K562 (cell line): ENCODE measurements around the gene CUEDC2. TPM values are rescaled to one million over a fixed set of nuclear protein-coding genes. Genes with fewer than 3 reads are reported as not detected.
A peak's percentile ranks its signal among the peaks of the same experiment; 100 is the strongest.

Experiments used
- ARID1B ChIP-seq: fragments of 450-650 bp; IDR thresholded peaks from 2 replicates; pipeline ENCODE4 v1.6.1; 2016; ENCODE audit warnings: antibody characterized with exemption, mild to moderate bottlenecking, inconsistent platforms
- CCAR2 ChIP-seq: fragments of 200-400 bp; formaldehyde crosslinking; IDR thresholded peaks from 2 replicates; pipeline ENCODE4 v1.6.1; 2017; ENCODE audit warnings: mild to moderate bottlenecking, low read depth, low read length
- CREB1 ChIP-seq, 2 experiments: sonication (generic) in 1 of 2; formaldehyde crosslinking in 1 of 2; IDR thresholded peaks; 2 replicates each; pipeline versions ENCODE4 v1.6.1 to v1.8.0; 2012 to 2022; ENCODE audit warnings: inconsistent platforms in 1 of 2, mild to moderate bottlenecking in 1 of 2, missing genetic modification reagents in 1 of 2, moderate library complexity in 1 of 2
- EGR1 ChIP-seq: fragments of 450-650 bp; conservative IDR thresholded peaks from 2 replicates; pipeline ENCODE4 v1.6.1; 2017; ENCODE audit warnings: mild to moderate bottlenecking
- GABPA ChIP-seq: fragments of 200-800 bp; sonication (Bioruptor generic); conservative IDR thresholded peaks from 2 replicates; pipeline ENCODE4 v1.6.1; 2016; ENCODE audit warnings: low read depth, missing genetic modification characterization, missing compliant biosample characterization
- HMGN3 ChIP-seq: IDR thresholded peaks from 2 replicates; pipeline ENCODE4 v1.6.1; 2011; ENCODE audit warnings: borderline replicate concordance, low read depth, mild to moderate bottlenecking, mixed read lengths, low read length; ENCODE audit not compliant: insufficient read length; ENCODE audit errors: extremely low read depth
- NCOA6 ChIP-seq: fragments of 450-650 bp; IDR thresholded peaks from 2 replicates; pipeline ENCODE4 v1.6.1; 2017; ENCODE audit warnings: mild to moderate bottlenecking
- NFRKB ChIP-seq: fragments of 450-650 bp; IDR thresholded peaks from 2 replicates; pipeline ENCODE4 v1.6.1; 2016; ENCODE audit warnings: low read depth
- RB1 ChIP-seq: fragments of 450-650 bp; IDR thresholded peaks from 2 replicates; pipeline ENCODE4 v1.6.1; 2017; ENCODE audit warnings: low read depth, mild to moderate bottlenecking
- ZNF780A ChIP-seq: fragments of 250-450 bp; sonication (Bioruptor Pico); IDR thresholded peaks from 2 replicates; pipeline ENCODE4 v1.5.0; 2021; ENCODE audit warnings: mild to moderate bottlenecking
- polyA plus RNA-seq, 8 experiments: library from polyadenylated mRNA; depleted of rRNA in 4 of 8; stranded (reverse) in 5 of 8; unstranded in 3 of 8; fragments of >200 nt; fragmentation: Nextera tagmentation in 2 of 8; fragmentation: Illumina TruSeq in 1 of 8; extraction: Ambion mirVana in 2 of 8; extraction: Trizol in 1 of 8; gene quantifications; 2 replicates each; pipeline versions ENCODE4 v1.2.1 to v1.2.3, GENCODE V29; 2011 to 2014; ENCODE audit warnings: inconsistent platforms in 1 of 8, missing spikeins in 1 of 8
- total RNA-seq, 7 experiments: library from RNA; depleted of rRNA in 6 of 7; stranded (reverse); fragments of >200 nt in 6 of 7; fragmentation: Illumina TruSeq in 2 of 7; extraction: Trizol in 2 of 7; gene quantifications; 2 replicates each; pipeline versions ENCODE4 v1.2.1 to v1.2.3, GENCODE V29; 2011 to 2021; ENCODE audit warnings: low replicate concordance in 1 of 7
- TF ChIP-seq, protein P1 (sequence below): fragments of 250-450 bp; sonication (Bioruptor Pico); IDR thresholded peaks from 2 replicates; pipeline ENCODE4 v1.8.0; 2021; ENCODE audit warnings: moderate library complexity, mild to moderate bottlenecking, inconsistent platforms
- TF ChIP-seq, protein P2 (sequence below): fragments of 250-450 bp; sonication (Bioruptor Pico); IDR thresholded peaks from 2 replicates; pipeline ENCODE4 v1.4.0; 2020
- TF ChIP-seq, protein P3 (sequence below): fragments of 200-800 bp; sonication (Bioruptor generic); IDR thresholded peaks from 2 replicates; pipeline ENCODE4 v1.6.1; 2017; ENCODE audit warnings: missing genetic modification characterization, missing compliant biosample characterization
- TF ChIP-seq, protein P4 (sequence below): fragments of 450-650 bp; formaldehyde crosslinking; IDR thresholded peaks from 2 replicates; pipeline ENCODE4 v1.4.0; 2020; ENCODE audit warnings: mild to moderate bottlenecking, mixed read lengths
- TF ChIP-seq, protein P5 (sequence below): fragments of 450-650 bp; IDR thresholded peaks from 2 replicates; pipeline ENCODE4 v1.6.1; 2018; ENCODE audit not compliant: partially characterized antibody
- TF ChIP-seq, protein P6 (sequence below), 2 experiments: IDR thresholded peaks; 2 replicates each; pipeline ENCODE4 v1.6.1; 2011; ENCODE audit warnings: borderline replicate concordance in 1 of 2, control low read depth in 1 of 2, low read depth in 1 of 2, low read length in 1 of 2, mild to moderate bottlenecking in 1 of 2, mixed read lengths in 1 of 2, moderate library complexity in 1 of 2; ENCODE audit not compliant: insufficient read depth in 1 of 2, insufficient read length in 1 of 2, poor library complexity in 1 of 2, severe bottlenecking in 1 of 2; ENCODE audit errors: extremely low read depth in 1 of 2

The CUEDC2 gene
- total and polyA plus RNA-seq, 9 of the 15 experiments (the other 6 are each of a cell fraction or from before 2014, with no cell fraction given), result 8.5 to 48.9 (median 27.4) TPM

DNA sequence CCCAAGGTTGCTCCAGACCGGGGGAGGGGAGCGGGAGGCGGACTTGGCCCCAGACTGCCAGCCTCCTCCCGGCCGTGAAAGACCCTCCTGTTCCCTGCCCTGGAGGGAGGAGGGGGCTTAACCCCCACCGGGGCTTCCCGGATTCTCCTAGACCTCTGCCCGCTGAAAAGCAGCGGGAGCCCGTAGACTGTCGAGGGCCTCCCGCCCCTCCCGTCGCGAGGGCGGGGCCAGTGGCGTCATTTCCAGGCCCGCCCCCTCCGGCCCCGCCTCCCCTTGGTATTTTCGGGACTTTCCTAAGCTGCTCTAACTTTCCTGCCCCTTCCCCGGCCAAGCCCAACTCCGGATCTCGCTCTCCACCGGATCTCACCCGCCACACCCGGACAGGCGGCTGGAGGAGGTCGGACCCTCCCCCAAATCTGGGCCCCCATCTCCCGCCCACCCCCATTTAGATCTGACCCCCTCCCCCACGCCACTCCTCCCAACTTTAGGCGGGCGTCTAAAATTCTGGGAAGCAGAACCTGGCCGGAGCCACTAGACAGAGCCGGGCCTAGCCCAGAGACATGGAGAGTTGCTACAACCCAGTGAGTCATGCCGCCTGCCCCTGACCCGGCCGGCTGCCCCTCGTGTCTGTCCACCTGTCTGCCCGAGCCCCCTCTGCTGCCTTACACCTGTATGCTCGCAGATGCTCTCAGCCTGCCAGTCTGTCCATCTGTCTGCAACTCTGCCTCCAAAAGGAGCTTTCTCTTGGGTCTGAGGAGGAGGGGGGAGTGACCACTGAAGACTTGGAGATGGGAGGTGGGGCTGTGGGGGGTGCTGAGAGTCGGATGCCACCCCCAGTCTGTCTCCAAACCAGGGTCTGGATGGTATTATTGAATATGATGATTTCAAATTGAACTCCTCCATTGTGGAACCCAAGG, 36.7 kb downstream of the CUEDC2 start, which contains the start of gene NFKB2 (continued):
- TF ChIP-seq RB1 (peak; percentile 45; the same call in 1 of the 2 replicates), CCAR2 (no peak), ARID1B (no peak), CREB1 (IDR thresholded peaks at IDR 0.05) (peak; percentile 83), CREB1 (CRISPR knock-in tag; IDR thresholded peaks at IDR 0.05) (peak; percentile 82), EGR1 (0 out of 2 replicates have a peak, but pooled peaks have one; percentile 16), ZNF780A (CRISPR knock-in tag) (no peak), NCOA6 (peak; percentile 77), NFRKB (no peak), GABPA (tag) (peak; percentile 59; the same call in 1 of the 2 replicates), HMGN3 (peak; percentile 17)
- TF ChIP-seq, protein P1, sequence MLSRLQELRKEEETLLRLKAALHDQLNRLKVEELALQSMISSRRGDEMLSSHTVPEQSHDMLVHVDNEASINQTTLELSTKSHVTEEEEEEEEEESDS (CRISPR knock-in tag), result no peak
- TF ChIP-seq, protein P2, sequence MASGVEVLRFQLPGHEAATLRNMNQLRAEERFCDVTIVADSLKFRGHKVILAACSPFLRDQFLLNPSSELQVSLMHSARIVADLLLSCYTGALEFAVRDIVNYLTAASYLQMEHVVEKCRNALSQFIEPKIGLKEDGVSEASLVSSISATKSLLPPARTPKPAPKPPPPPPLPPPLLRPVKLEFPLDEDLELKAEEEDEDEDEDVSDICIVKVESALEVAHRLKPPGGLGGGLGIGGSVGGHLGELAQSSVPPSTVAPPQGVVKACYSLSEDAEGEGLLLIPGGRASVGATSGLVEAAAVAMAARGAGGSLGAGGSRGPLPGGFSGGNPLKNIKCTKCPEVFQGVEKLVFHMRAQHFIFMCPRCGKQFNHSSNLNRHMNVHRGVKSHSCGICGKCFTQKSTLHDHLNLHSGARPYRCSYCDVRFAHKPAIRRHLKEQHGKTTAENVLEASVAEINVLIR (CRISPR knock-in tag), result peak; percentile 67
- TF ChIP-seq, protein P3, sequence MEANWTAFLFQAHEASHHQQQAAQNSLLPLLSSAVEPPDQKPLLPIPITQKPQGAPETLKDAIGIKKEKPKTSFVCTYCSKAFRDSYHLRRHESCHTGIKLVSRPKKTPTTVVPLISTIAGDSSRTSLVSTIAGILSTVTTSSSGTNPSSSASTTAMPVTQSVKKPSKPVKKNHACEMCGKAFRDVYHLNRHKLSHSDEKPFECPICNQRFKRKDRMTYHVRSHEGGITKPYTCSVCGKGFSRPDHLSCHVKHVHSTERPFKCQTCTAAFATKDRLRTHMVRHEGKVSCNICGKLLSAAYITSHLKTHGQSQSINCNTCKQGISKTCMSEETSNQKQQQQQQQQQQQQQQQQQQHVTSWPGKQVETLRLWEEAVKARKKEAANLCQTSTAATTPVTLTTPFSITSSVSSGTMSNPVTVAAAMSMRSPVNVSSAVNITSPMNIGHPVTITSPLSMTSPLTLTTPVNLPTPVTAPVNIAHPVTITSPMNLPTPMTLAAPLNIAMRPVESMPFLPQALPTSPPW (CRISPR knock-in tag), result peak; percentile 77
- TF ChIP-seq, protein P4, sequence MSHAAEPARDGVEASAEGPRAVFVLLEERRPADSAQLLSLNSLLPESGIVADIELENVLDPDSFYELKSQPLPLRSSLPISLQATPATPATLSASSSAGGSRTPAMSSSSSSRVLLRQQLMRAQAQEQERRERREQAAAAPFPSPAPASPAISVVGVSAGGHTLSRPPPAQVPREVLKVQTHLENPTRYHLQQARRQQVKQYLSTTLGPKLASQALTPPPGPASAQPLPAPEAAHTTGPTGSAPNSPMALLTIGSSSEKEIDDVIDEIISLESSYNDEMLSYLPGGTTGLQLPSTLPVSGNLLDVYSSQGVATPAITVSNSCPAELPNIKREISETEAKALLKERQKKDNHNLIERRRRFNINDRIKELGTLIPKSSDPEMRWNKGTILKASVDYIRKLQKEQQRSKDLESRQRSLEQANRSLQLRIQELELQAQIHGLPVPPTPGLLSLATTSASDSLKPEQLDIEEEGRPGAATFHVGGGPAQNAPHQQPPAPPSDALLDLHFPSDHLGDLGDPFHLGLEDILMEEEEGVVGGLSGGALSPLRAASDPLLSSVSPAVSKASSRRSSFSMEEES (CRISPR knock-in tag), result no peak
- TF ChIP-seq, protein P5, sequence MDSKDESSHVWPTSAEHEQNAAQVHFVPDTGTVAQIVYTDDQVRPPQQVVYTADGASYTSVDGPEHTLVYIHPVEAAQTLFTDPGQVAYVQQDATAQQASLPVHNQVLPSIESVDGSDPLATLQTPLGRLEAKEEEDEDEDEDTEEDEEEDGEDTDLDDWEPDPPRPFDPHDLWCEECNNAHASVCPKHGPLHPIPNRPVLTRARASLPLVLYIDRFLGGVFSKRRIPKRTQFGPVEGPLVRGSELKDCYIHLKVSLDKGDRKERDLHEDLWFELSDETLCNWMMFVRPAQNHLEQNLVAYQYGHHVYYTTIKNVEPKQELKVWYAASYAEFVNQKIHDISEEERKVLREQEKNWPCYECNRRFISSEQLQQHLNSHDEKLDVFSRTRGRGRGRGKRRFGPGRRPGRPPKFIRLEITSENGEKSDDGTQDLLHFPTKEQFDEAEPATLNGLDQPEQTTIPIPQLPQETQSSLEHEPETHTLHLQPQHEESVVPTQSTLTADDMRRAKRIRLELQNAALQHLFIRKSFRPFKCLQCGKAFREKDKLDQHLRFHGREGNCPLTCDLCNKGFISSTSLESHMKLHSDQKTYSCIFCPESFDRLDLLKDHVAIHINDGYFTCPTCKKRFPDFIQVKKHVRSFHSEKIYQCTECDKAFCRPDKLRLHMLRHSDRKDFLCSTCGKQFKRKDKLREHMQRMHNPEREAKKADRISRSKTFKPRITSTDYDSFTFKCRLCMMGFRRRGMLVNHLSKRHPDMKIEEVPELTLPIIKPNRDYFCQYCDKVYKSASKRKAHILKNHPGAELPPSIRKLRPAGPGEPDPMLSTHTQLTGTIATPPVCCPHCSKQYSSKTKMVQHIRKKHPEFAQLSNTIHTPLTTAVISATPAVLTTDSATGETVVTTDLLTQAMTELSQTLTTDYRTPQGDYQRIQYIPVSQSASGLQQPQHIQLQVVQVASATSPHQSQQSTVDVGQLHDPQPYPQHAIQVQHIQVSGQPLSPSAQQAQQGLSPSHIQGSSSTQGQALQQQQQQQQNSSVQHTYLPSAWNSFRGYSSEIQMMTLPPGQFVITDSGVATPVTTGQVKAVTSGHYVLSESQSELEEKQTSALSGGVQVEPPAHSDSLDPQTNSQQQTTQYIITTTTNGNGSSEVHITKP, result peak; percentile 47
- TF ChIP-seq, protein P6, sequence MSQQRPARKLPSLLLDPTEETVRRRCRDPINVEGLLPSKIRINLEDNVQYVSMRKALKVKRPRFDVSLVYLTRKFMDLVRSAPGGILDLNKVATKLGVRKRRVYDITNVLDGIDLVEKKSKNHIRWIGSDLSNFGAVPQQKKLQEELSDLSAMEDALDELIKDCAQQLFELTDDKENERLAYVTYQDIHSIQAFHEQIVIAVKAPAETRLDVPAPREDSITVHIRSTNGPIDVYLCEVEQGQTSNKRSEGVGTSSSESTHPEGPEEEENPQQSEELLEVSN (IDR thresholded peaks at IDR 0.05; ENCODE audit: borderline replicate concordance in 1 of 2, extremely low read depth in 1 of 2, insufficient read depth in 1 of 2, insufficient read length in 1 of 2, low read depth in 1 of 2, low read length in 1 of 2, poor library complexity in 1 of 2, severe bottlenecking in 1 of 2), result peak in 1 of 2 experiments; percentile 29
